ENCODE data around the gene TPRA1.
A peak's percentile ranks its signal among the peaks of the same experiment; 100 is the strongest.

Gene TPRA1

GRCh38 chr3:127590593-127591465, at the start of gene TPRA1:
Gene TPRA1 (minus strand): TSS chr3:127590733. CDS start chr3:127580146, 10,587 bp downstream.
- H3K4me1 ChIP-seq, result peaks cover 14% of the 10 kb centered on the region
- H3K9me3 ChIP-seq, result no peaks in the 10 kb centered on the region
- DNase-seq (ENCODE audit: low spot score in 2 of 2), result peak; percentile 94 to 97
- H3K27me3 ChIP-seq (ENCODE audit: low read depth), result no peaks in the 10 kb centered on the region
- peak within 1 kb of the TSS; percentile 63 for H3K4me3 ChIP-seq
- in situ Hi-C loops (cut with MboI; ENCODE audit: low sequenced_read_pairs), result no loop called here
- H3K36me3 ChIP-seq (replicated peaks), result peaks cover 5% of the 10 kb centered on the region

GRCh38 chr3:127640042-127640355, 49.5 kb upstream of the TPRA1 start:
- no peaks in the 10 kb centered on the region for H3K9me3 ChIP-seq
- in situ Hi-C loops (cut with MboI; ENCODE audit: low sequenced_read_pairs), result no loop called here
- no peak overlapping the region for H3K4me3 ChIP-seq
- no peaks in the 10 kb centered on the region for H3K4me1 ChIP-seq
- H3K27me3 ChIP-seq (ENCODE audit: low read depth), result no peaks in the 10 kb centered on the region
- no peaks in the 10 kb centered on the region; the same call in 1 of the 2 replicates for H3K36me3 ChIP-seq (replicated peaks)
- DNase-seq (ENCODE audit: low spot score in 2 of 2), result no peak

GRCh38 chr3:127639173-127640041, 48.9 kb upstream of the TPRA1 start:
- Histone ChIP-seq H3K27me3 (ENCODE audit: low read depth) (no peaks in the 10 kb centered on the region), H3K9me3 (no peaks in the 10 kb centered on the region), H3K4me3 (no peak overlapping the region), H3K4me1 (no peaks in the 10 kb centered on the region), H3K36me3 (replicated peaks) (no peaks in the 10 kb centered on the region; the same call in 1 of the 2 replicates)
- no peak for DNase-seq (ENCODE audit: low spot score in 2 of 2)
- in situ Hi-C loops (cut with MboI; ENCODE audit: low sequenced_read_pairs), result no loop called here

GRCh38 chr3:127637971-127638370, 47.4 kb upstream of the TPRA1 start:
- DNase-seq (ENCODE audit: low spot score in 2 of 2), result no peak
- Histone ChIP-seq H3K9me3 (no peaks in the 10 kb centered on the region), H3K4me1 (peaks cover 10% of the 10 kb centered on the region), H3K4me3 (no peak overlapping the region), H3K36me3 (replicated peaks) (no peaks in the 10 kb centered on the region; the same call in 1 of the 2 replicates), H3K27me3 (ENCODE audit: low read depth) (no peaks in the 10 kb centered on the region)
- in situ Hi-C loops (cut with MboI; ENCODE audit: low sequenced_read_pairs), result no loop called here

- H3K4me1 ChIP-seq, result peaks cover 15% of the 10 kb centered on the region
- no peaks in the 10 kb centered on the region for H3K9me3 ChIP-seq
- in situ Hi-C loops (cut with MboI; ENCODE audit: low sequenced_read_pairs), result no loop called here
- H3K36me3 ChIP-seq (replicated peaks), result no peaks in the 10 kb centered on the region; the same call in 1 of the 2 replicates
- no peaks in the 10 kb centered on the region for H3K27me3 ChIP-seq (ENCODE audit: low read depth)
- DNase-seq (ENCODE audit: low spot score in 2 of 2), result no peak
- no peak overlapping the region for H3K4me3 ChIP-seq
These were observed 47.0 kb upstream of the TPRA1 start for GRCh38 chr3:127637546-127637945.

GRCh38 chr3:127634653-127635052, 44.1 kb upstream of the TPRA1 start:
- Histone ChIP-seq H3K4me3 (no peak overlapping the region), H3K36me3 (replicated peaks) (no peaks in the 10 kb centered on the region; the same call in 1 of the 2 replicates), H3K27me3 (ENCODE audit: low read depth) (no peaks in the 10 kb centered on the region), H3K4me1 (peaks cover 18% of the 10 kb centered on the region), H3K9me3 (no peaks in the 10 kb centered on the region)
- in situ Hi-C loops (cut with MboI; ENCODE audit: low sequenced_read_pairs), result no loop called here
- DNase-seq (ENCODE audit: low spot score in 2 of 2), result no peak

GRCh38 chr3:127632035-127632820, 41.7 kb upstream of the TPRA1 start:
- Histone ChIP-seq H3K36me3 (replicated peaks) (no peaks in the 10 kb centered on the region), H3K27me3 (ENCODE audit: low read depth) (peaks cover 10% of the 10 kb centered on the region), H3K4me3 (no peak overlapping the region), H3K9me3 (peaks cover 3% of the 10 kb centered on the region; the same call in 1 of the 2 replicates), H3K4me1 (peaks cover 18% of the 10 kb centered on the region)
- in situ Hi-C loops (cut with MboI; ENCODE audit: low sequenced_read_pairs), result no loop called here
- DNase-seq (ENCODE audit: low spot score in 2 of 2), result peak in 1 of 2 experiments; percentile 19

- in situ Hi-C loops (cut with MboI; ENCODE audit: low sequenced_read_pairs), result no loop called here
- Histone ChIP-seq H3K36me3 (replicated peaks) (no peaks in the 10 kb centered on the region), H3K9me3 (peaks cover 3% of the 10 kb centered on the region; the same call in 1 of the 2 replicates), H3K4me1 (peaks cover 18% of the 10 kb centered on the region), H3K27me3 (ENCODE audit: low read depth) (peaks cover 10% of the 10 kb centered on the region), H3K4me3 (no peak overlapping the region)
- DNase-seq (ENCODE audit: low spot score in 2 of 2), result no peak
These were observed 40.5 kb upstream of the TPRA1 start for GRCh38 chr3:127630811-127631714.

GRCh38 chr3:127629467-127630403, 39.2 kb upstream of the TPRA1 start:
- Histone ChIP-seq H3K9me3 (peaks cover 3% of the 10 kb centered on the region; the same call in 1 of the 2 replicates), H3K36me3 (replicated peaks) (no peaks in the 10 kb centered on the region), H3K27me3 (ENCODE audit: low read depth) (peaks cover 10% of the 10 kb centered on the region), H3K4me1 (peaks cover 18% of the 10 kb centered on the region), H3K4me3 (peak overlapping the region; percentile 34)
- in situ Hi-C loops (cut with MboI; ENCODE audit: low sequenced_read_pairs), result no loop called here
- peak; percentile 6 to 39 for DNase-seq (ENCODE audit: low spot score in 2 of 2)

- Histone ChIP-seq H3K9me3 (peaks cover 3% of the 10 kb centered on the region; the same call in 1 of the 2 replicates), H3K4me3 (peak within 1 kb of the TSS; percentile 34), H3K27me3 (ENCODE audit: low read depth) (peaks cover 10% of the 10 kb centered on the region), H3K4me1 (peaks cover 17% of the 10 kb centered on the region), H3K36me3 (replicated peaks) (no peaks in the 10 kb centered on the region)
- peak; percentile 41 to 76 for DNase-seq (ENCODE audit: low spot score in 2 of 2)
- in situ Hi-C loops (cut with MboI; ENCODE audit: low sequenced_read_pairs), result no loop called here
These were observed 38.4 kb upstream of the TPRA1 start, which contains the start of gene PODXL2 for GRCh38 chr3:127628788-127629466. Gene PODXL2 (plus strand): TSS chr3:127629185. CDS start chr3:127629220, 35 bp downstream.

GRCh38 chr3:127628426-127628787, 37.9 kb upstream of the TPRA1 start:
- H3K4me3 ChIP-seq, result no peak overlapping the region
- no peak for DNase-seq (ENCODE audit: low spot score in 2 of 2)
- peaks cover 3% of the 10 kb centered on the region; the same call in 1 of the 2 replicates for H3K9me3 ChIP-seq
- H3K27me3 ChIP-seq (ENCODE audit: low read depth), result peaks cover 10% of the 10 kb centered on the region
- peaks cover 12% of the 10 kb centered on the region for H3K4me1 ChIP-seq
- in situ Hi-C loops (cut with MboI; ENCODE audit: low sequenced_read_pairs), result no loop called here
- H3K36me3 ChIP-seq (replicated peaks), result no peaks in the 10 kb centered on the region
